Stromal cell of bone marrow (primary cell): Measurements from ENCODE around the gene PRICKLE3.

Experiments
- DNase-seq: peaks from one replicate; pipeline ENCODE4 v3.0.0-alpha.2; 2012; ENCODE audit warnings: low read depth

The PRICKLE3 gene

GRCh38 chrX:49186125-49187027 is at the start of gene PRICKLE3:
PRICKLE3 (minus strand) TSS chrX:49186373; CDS start chrX:49186297, 76 bp downstream.
- no peak for DNase-seq

- DNase-seq = no peak
These were observed 47.8 kb upstream of the PRICKLE3 start for GRCh38 chrX:49233887-49234555.

GRCh38 chrX:49233176-49233575 is 47.0 kb upstream of the PRICKLE3 start, which contains the start of gene CACNA1F:
CACNA1F (minus strand) TSS chrX:49233340; CDS start chrX:49233309, 31 bp downstream.
- DNase-seq = no peak

- no peak for DNase-seq
These were observed 46.4 kb upstream of the PRICKLE3 start for GRCh38 chrX:49232525-49232924.

GRCh38 chrX:49231333-49232000 is 45.3 kb upstream of the PRICKLE3 start:
- no peak for DNase-seq

- no peak for DNase-seq
These were observed 44.5 kb upstream of the PRICKLE3 start for GRCh38 chrX:49230500-49231232.

GRCh38 chrX:49228185-49228584 is 42.0 kb upstream of the PRICKLE3 start:
- no peak for DNase-seq

- DNase-seq = no peak
These were observed 41.6 kb upstream of the PRICKLE3 start for GRCh38 chrX:49227726-49228125.

- no peak for DNase-seq
These were observed 40.8 kb upstream of the PRICKLE3 start for GRCh38 chrX:49226946-49227345.

GRCh38 chrX:49225858-49226257 is 39.7 kb upstream of the PRICKLE3 start:
- no peak for DNase-seq

- DNase-seq = no peak
These were observed 35.7 kb upstream of the PRICKLE3 start for GRCh38 chrX:49221868-49222267.

- no peak for DNase-seq
These were observed 33.9 kb upstream of the PRICKLE3 start for GRCh38 chrX:49220100-49220499.

GRCh38 chrX:49214996-49215526 is 28.9 kb upstream of the PRICKLE3 start:
- DNase-seq = no peak

GRCh38 chrX:49214416-49214815 is 28.2 kb upstream of the PRICKLE3 start:
- DNase-seq = no peak

GRCh38 chrX:49212861-49213260 is 26.7 kb upstream of the PRICKLE3 start:
- no peak for DNase-seq

- no peak for DNase-seq
These were observed 26.0 kb upstream of the PRICKLE3 start for GRCh38 chrX:49212209-49212608.

- no peak for DNase-seq
These were observed 24.9 kb upstream of the PRICKLE3 start for GRCh38 chrX:49211074-49211473.

- no peak for DNase-seq
These were observed 24.2 kb upstream of the PRICKLE3 start for GRCh38 chrX:49210406-49210805.

GRCh38 chrX:49209434-49210251 is 23.5 kb upstream of the PRICKLE3 start:
- DNase-seq = no peak

- DNase-seq = no peak
These were observed 22.2 kb upstream of the PRICKLE3 start for GRCh38 chrX:49208399-49208798.

GRCh38 chrX:49206543-49206942 is 20.4 kb upstream of the PRICKLE3 start:
- no peak for DNase-seq
